ENCODE measurements around the gene PYGB.

Gene PYGB

GRCh38 chr20:25214426-25214790, 33.5 kb upstream of the PYGB start (continued):
- TF ChIP-seq AEBP2 (tag by site-specific recombination; IDR thresholded peaks at IDR 0.05; ENCODE audit: borderline replicate concordance) (no peak), PBX3 (CRISPR knock-in tag; IDR thresholded peaks at IDR 0.05) (no peak)

- no peak overlapping the region for H3K27ac ChIP-seq (ENCODE audit: extremely low read depth, low read depth, low read length)
- H3K36me3 ChIP-seq (ENCODE audit: control insufficient read depth in 2 of 2, insufficient read depth in 1 of 2, low read length in 2 of 2): peaks cover 13 to 95% of the 10 kb centered on the region in 2 experiments; a peak in 2 of 3 replicates
- no peak overlapping the region for H3K4me3 ChIP-seq (ENCODE audit: low read depth, low read length)
- ChIA-PET POLR2A (no interaction called here), CTCF (interaction anchor here (0.7 kb wide), 1 partner anchor 10 kb away, joined by 4 read pairs; no protein-coding TSS in a partner anchor)
- TF ChIP-seq ZNF174 (tag by site-specific recombination; IDR thresholded peaks at IDR 0.05) (no peak), TSHZ1 (tag by site-specific recombination; IDR thresholded peaks at IDR 0.05; ENCODE audit: borderline replicate concordance) (no peak), ZNF362 (tag by site-specific recombination; IDR thresholded peaks at IDR 0.05) (no peak), ZNF768 (tag by site-specific recombination; IDR thresholded peaks at IDR 0.05) (no peak), MYNN (tag by site-specific recombination; IDR thresholded peaks at IDR 0.05; ENCODE audit: borderline replicate concordance) (no peak), ZNF701 (tag by site-specific recombination; IDR thresholded peaks at IDR 0.05) (no peak), SETDB1 (IDR thresholded peaks at IDR 0.05; ENCODE audit: insufficient read length, low read length) (no peak), ZNF561 (tag by site-specific recombination; IDR thresholded peaks at IDR 0.05; ENCODE audit: borderline replicate concordance) (no peak), BCL6B (tag by site-specific recombination; IDR thresholded peaks at IDR 0.05) (no peak), ZNF114 (tag by site-specific recombination; IDR thresholded peaks at IDR 0.05) (no peak), ZNF350 (tag by site-specific recombination; IDR thresholded peaks at IDR 0.05) (no peak), OVOL3 (tag by site-specific recombination; IDR thresholded peaks at IDR 0.05) (no peak), FEZF1 (tag by site-specific recombination; IDR thresholded peaks at IDR 0.05) (no peak), EGR2 (tag by site-specific recombination; IDR thresholded peaks at IDR 0.05; ENCODE audit: low read depth) (no peak)
- no peaks in the 10 kb centered on the region for H3K4me1 ChIP-seq (ENCODE audit: control insufficient read depth, insufficient read depth, low read length)
- H3K9me3 ChIP-seq (ENCODE audit: control insufficient read depth, insufficient read depth, low read depth, low read length): no peaks in the 10 kb centered on the region
Measured at GRCh38 chr20:25214819-25215218, 33.1 kb upstream of the PYGB start.
